HG03342 (cell line): ENCODE measurements around the gene SLC25A21.
"Not testable (repeated sequence)": the region's sequence is repeated elsewhere in the genome, so short reads cannot be mapped to it uniquely, and the experiment has no call there.

Experiments used
- ATAC-seq: cut with Tn5 transposase; IDR thresholded peaks from one replicate; pipeline ENCODE4 v1.9.1; 2021; ENCODE audit warnings: mild to moderate bottlenecking, moderate library complexity; ENCODE audit not compliant: unreplicated experiment

Gene SLC25A21

GRCh38 chr14:36996857-36997590 lies 175.4 kb downstream of the SLC25A21 start:
- no peak for ATAC-seq

DNA sequence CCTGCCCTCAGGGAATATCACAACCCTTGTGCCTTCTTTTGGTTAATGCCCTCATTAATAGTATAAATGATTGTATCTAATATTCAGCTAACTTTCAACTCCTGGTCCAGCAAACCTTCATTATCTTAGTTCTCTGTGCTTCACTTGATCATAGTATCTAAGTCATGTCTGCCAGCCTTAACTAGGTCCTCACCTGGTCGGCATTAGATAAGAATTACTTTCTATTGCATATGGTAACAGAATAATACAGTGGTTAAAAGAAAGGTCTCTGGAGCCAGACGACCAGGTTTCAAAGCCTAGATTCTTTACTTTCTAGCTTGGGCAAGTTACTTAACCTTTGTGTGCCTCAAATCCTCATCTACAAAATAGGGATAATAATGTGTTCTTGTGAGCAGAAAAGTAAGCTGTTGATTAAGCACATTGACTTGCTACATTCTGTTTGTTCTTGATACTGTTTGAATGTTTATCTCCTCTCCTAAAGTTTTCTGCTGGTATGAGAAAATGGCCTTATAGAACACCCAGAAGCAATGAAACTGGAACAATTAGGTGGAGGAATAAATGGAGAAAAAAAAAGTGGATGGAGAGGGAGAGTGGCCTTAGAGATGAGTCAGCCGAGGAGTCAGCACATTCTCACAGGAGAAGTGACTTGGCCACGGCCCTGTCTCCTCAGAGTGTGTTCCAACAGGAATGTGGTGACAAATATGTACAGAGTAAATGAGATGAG lies 176.1 kb downstream of the SLC25A21 start:
- ATAC-seq = no peak

- no peak for ATAC-seq
Observed at GRCh38 chr14:36989806-36990205, 182.6 kb downstream of the SLC25A21 start.

DNA sequence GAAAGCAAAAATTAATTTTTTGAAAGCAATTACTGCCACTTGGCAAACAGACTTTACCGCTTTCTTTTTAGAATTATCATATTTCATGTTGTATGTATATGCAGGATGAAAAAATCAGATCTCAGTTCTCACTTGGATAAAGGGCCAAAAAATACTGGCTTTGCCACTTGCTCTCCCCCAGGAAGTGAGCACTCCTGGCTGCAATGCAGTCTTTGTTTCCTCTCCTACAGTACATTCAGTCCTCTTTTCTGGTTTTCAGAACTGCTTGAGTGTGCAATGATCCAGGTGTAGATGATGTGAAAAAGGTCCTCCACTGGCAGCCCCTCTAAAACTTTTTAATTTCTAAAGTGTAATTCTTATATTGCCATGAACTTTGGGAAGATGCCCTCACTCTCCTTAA lies 183.4 kb downstream of the SLC25A21 start:
- no peak for ATAC-seq

- no peak for ATAC-seq
Observed at GRCh38 chr14:36988568-36988967, 183.8 kb downstream of the SLC25A21 start.

DNA sequence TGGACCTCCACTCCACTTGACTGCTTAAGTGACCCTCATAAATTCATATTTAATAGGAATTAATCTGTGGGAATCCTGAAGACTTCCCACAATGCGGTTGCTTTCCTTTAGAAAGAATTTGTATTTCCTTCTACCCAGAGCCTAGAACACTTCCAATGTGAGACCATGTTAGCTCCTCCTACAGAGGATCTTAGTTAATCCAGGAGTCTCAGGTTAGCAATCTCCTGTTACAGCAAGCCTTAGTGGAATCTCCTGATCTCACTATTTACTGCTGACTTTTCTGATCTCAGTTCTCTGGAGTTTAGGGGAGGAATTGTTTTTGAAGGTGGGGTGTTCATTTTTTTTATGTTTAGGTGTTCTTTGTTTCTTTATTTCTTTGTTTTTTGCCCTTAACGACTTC lies 186.0 kb downstream of the SLC25A21 start:
- no peak for ATAC-seq

- ATAC-seq = no peak
Observed at GRCh38 chr14:36981832-36982529, 190.4 kb downstream of the SLC25A21 start.

DNA sequence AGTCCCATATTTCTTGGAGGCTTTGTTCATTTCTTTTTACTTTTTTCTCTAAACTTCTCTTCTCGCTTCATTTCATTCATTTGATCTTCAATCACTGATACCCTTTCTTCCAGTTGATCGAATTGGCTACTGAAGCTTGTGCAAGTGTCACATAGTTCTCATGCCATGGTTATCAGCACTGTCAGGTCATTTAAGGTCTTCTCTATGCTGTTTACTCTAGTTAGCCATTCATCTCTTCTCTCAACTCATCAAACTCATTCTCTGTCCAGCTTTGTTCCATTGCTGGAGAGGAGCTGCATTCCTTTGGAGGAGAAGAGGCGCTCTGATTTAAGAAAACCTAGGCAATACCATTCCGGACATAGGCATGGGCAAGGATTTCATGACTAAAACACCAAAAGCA lies 192.0 kb downstream of the SLC25A21 start:
- not testable (repeated sequence) for ATAC-seq

DNA sequence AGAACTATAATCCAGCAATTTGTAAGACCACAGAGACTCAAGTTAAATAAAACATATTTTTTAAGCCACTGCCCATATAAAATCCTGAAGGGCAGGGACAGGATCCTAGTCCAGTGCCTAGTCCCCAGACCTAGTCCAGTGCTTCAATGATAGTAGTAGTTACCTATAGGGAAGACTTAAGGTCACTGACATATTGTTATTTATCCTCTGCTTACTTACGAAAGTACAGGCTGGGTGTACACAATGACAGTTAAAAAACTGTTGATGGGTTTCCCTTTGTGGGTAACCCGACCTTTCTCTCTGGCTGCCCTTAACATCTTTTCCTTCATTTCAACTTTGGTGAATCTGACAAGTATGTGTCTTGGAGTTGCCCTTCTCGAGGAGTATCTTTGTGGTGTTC lies 192.5 kb downstream of the SLC25A21 start:
- no peak for ATAC-seq

GRCh38 chr14:36976571-36977023 lies 195.8 kb downstream of the SLC25A21 start:
- no peak for ATAC-seq

DNA sequence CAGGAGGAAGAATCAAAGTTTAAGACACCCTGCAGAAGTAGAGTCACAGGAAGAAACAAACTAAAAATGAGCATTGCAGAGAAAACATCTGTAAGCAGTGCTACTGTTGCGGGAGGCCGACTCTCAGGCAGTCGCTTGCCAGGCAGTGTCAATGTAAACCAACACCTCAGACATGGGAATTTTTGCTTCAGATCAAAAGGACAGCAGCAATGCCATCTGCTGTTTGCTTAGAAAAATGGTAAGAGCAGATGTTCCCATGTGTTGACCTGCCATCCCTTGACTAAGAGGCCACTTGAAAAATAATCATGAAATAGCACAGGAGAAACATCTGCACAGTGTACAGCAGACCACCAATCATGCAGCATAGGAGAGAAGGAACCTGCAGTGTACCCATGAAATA lies 196.6 kb downstream of the SLC25A21 start:
- no peak for ATAC-seq

DNA sequence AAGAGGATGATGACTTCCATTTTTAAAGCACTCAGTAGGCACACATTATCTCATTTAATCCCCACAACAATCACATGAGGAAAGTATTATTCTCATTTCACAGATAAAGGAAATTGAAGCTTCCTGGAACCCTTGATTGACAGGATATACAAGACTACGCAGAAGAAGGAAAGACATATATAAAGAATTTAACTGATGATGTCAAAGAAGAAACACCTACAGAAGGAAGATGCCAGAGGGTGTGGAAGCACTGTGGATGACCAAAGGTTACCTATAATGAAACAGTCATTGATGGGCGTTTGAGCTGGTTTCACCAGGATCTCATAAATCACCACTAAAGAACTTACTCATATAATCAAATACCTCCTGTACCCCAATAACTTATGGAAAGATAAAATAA lies 197.4 kb downstream of the SLC25A21 start:
- no peak for ATAC-seq

GRCh38 chr14:36973806-36974442 lies 198.5 kb downstream of the SLC25A21 start:
- no peak for ATAC-seq

GRCh38 chr14:36971263-36971855 lies 201.0 kb downstream of the SLC25A21 start:
- ATAC-seq = no peak

DNA sequence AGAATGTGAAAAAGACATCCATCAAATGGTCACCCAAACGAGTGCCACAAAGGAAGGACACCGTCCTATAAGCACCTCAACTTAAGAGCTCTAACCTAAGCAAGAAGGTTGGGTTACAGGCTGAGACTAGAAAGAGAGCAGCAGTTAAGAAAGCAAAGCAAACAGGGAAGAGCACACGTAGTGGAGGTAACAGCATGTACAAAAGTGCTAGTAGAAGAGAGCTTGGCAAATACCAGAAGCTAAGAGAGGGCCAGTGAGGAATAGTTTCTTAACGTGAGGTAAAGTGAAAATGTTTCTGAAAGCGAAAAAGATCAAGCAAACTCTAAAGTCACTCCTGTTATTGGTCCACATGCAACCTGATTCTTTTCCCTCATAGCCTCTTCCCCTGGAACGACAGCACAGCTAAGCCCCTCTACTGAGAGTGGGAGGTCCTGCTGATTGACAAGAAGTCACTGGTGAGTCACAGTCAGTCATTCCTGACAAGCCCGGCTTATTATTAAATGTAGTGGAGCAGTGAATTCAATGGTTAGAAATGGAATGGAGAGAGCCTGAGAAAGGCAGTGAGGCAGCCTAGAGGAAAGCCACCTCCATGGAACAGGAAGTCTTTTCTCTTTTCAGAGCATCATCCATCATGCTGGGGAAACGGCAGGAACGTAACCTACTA lies 204.4 kb downstream of the SLC25A21 start:
- no peak for ATAC-seq

GRCh38 chr14:36955967-36956366 lies 216.4 kb downstream of the SLC25A21 start:
- no peak for ATAC-seq

DNA sequence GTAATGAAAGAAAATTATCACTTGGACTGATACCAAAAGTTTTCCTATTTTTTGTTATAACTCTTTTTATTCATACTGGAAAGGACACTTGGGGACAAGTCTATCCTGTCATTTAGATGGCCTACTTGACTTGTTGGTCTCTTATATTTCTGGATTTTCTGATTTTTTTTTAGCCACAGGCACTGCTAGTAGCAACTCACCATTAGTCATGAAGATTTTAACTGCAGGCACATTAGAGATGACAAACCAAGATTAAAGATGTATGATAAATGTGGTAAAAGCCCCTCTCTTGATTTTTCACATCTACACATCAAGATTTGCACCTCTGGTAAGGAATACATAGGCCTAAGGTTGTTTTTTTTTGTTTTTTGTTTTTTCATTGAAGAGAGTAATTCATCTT lies 217.0 kb downstream of the SLC25A21 start:
- no peak for ATAC-seq

- no peak for ATAC-seq
Observed at GRCh38 chr14:36952689-36953088, 219.7 kb downstream of the SLC25A21 start.

DNA sequence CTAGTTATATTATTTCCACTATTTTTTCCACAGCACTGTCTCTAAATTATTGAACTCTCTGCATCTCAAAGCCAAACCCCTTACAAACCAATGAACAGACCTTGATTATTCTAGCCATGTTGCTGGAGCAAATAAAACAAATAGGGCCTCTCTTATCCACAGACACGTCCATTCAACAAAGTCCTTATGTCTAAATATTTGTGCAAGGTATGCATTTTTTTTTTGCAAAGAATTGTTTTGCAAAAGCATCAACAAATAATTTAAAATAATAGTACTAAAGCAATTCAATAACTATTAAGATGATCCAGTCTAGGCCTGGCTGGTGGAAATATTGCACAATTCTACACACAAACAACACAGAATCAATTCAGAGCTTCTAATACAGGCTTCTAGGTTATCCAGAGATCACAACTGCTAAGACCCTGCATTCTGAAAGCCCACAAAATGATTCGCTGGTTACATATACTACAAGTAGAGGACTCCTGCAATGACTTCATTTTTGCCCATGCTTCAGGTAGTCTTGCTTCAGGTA lies 221.0 kb downstream of the SLC25A21 start:
- no peak for ATAC-seq

DNA sequence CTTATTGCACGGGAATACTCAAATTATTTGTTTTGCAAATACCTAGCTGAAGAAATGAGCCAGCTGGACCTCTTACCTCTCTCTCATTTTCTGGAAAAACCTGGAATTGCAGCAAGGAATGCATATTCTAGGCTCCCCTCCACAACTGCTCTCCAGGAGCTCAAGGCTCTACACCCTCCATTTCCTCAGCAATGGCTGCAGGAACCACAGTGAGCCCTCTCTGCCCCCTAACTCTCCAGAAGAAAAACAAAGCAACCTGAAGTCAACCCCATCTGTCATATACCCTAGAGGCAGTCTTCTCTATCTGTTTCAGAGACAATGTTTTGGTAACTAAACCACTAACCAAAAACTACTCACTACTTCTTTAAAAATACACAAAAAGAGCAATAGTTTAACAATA lies 221.6 kb downstream of the SLC25A21 start:
- ATAC-seq = no peak
